CD8-positive, alpha-beta memory T cell (primary cell): ENCODE results near the gene HMOX1. TPM values are rescaled to one million over a fixed set of nuclear protein-coding genes. Genes with fewer than 3 reads are reported as not detected.

ENCODE experiments used
- CTCF ChIA-PET: fragments of 350-600 bp; sonication (Branson Sonifier 250); formaldehyde crosslinking; loops from one replicate; lab custom pipeline; 2021; ENCODE audit warnings: antibody characterized with exemption; lab: Charles Lee
- POLR2A ChIA-PET: fragments of 350-600 bp; sonication (Branson Sonifier 250); formaldehyde crosslinking; loops from one replicate; lab custom pipeline; 2021; ENCODE audit warnings: antibody characterized with exemption; lab: Charles Lee
- DNase-seq, 5 donors: peaks; one replicate each; pipeline versions ENCODE4 v3.0.0 to v3.0.0-alpha.2; 2020 to 2022; ENCODE audit warnings: mixed read lengths in 1 of 5
- H3K27ac ChIP-seq: one replicate; pipeline ENCODE4 v1.7.0; 2013; ENCODE audit warnings: low read depth, mild to moderate bottlenecking, low read length, moderate library complexity
- H3K27me3 ChIP-seq: 2 replicates; pipeline ENCODE4 v1.7.0; 2013; ENCODE audit warnings: low read length, mild to moderate bottlenecking; ENCODE audit not compliant: insufficient read depth, poor library complexity, severe bottlenecking
- H3K36me3 ChIP-seq: 2 replicates; pipeline ENCODE4 v1.7.0; 2013; ENCODE audit warnings: mild to moderate bottlenecking, low read length, moderate library complexity; ENCODE audit not compliant: insufficient read depth
- H3K4me1 ChIP-seq: 2 replicates; pipeline ENCODE4 v1.7.0; 2013; ENCODE audit warnings: mild to moderate bottlenecking, low read length, moderate library complexity; ENCODE audit not compliant: insufficient read depth
- H3K4me3 ChIP-seq: 2 replicates; pipeline ENCODE4 v1.7.0; 2013; ENCODE audit warnings: mild to moderate bottlenecking, low read length
- H3K9me3 ChIP-seq: 2 replicates; pipeline ENCODE4 v1.7.0; 2013; ENCODE audit warnings: mild to moderate bottlenecking, low read length
- H3K27ac Mint-ChIP-seq, 8 donors: one replicate each; pipeline ENCODE4 v1.8.0; 2020 to 2021; ENCODE audit warnings: mixed read lengths in 8 of 8, mild to moderate bottlenecking in 6 of 8, inconsistent platforms in 3 of 8, moderate library complexity in 3 of 8
- H3K27me3 Mint-ChIP-seq, 2 donors: one replicate each; pipeline ENCODE4 v1.8.0; 2020 to 2021; ENCODE audit warnings: mixed read lengths in 2 of 2, mild to moderate bottlenecking in 1 of 2, moderate library complexity in 1 of 2
- H3K36me3 Mint-ChIP-seq, 3 donors: one replicate each; pipeline ENCODE4 v1.8.0; 2020 to 2021; ENCODE audit warnings: mixed read lengths in 3 of 3, inconsistent platforms in 1 of 3, mild to moderate bottlenecking in 1 of 3
- H3K4me1 Mint-ChIP-seq, 3 donors: one replicate each; pipeline ENCODE4 v1.8.0; 2020 to 2021; ENCODE audit warnings: mixed read lengths in 3 of 3, inconsistent platforms in 1 of 3, mild to moderate bottlenecking in 1 of 3
- H3K4me3 Mint-ChIP-seq, 7 donors: one replicate each; pipeline ENCODE4 v1.8.0; 2020 to 2021; ENCODE audit warnings: mixed read lengths in 7 of 7, mild to moderate bottlenecking in 6 of 7, moderate library complexity in 4 of 7, inconsistent platforms in 2 of 7
- H3K9me3 Mint-ChIP-seq, 5 donors: one replicate each; pipeline ENCODE4 v1.8.0; 2020 to 2022; ENCODE audit warnings: mixed read lengths in 5 of 5, mild to moderate bottlenecking in 3 of 5, moderate library complexity in 2 of 5, inconsistent platforms in 1 of 5
- polyA plus RNA-seq: library from polyadenylated mRNA; unstranded; fragments of 300-500 nt; fragmentation: Illumina TruSeq; gene quantifications from one replicate; pipeline ENCODE4 v1.2.3, GENCODE V29; 2021
- total RNA-seq, 2 experiments: library from RNA; stranded (reverse); gene quantifications; one replicate each; pipeline ENCODE4 v1.2.3, GENCODE V29; 2021

Gene HMOX1
- total and polyA plus RNA-seq, 3 experiments from 2014 or later, result 0.25 to 5.6 (median 5.1) TPM

- no peak for DNase-seq
- Histone ChIP-seq H3K4me3 (no peak overlapping the region), H3K36me3 (no peaks in the 10 kb centered on the region), H3K27ac (no peak overlapping the region), H3K4me1 (no peaks in the 10 kb centered on the region), H3K27me3 (no peaks in the 10 kb centered on the region), H3K9me3 (no peaks in the 10 kb centered on the region)
- peaks cover 0 to 8% (median 7%) of the 10 kb centered on the region in 3 donors for H3K36me3 Mint-ChIP-seq
- peaks cover 0 to 6% (median 0%) of the 10 kb centered on the region in 3 donors for H3K4me1 Mint-ChIP-seq
- no peak overlapping the region for H3K4me3 Mint-ChIP-seq
- POLR2A ChIA-PET, result no interaction called here
- H3K9me3 Mint-ChIP-seq, result no peaks in the 10 kb centered on the region
- H3K27ac Mint-ChIP-seq, result peak overlapping the region in 1 of 8 donors; percentile 6
- CTCF ChIA-PET, result no interaction called here
- H3K27me3 Mint-ChIP-seq, result no peaks in the 10 kb centered on the region
Observed at GRCh38 chr22:35443338-35443737, 62.4 kb downstream of the HMOX1 start.

Other genes starting within 250 kb of the HMOX1 start
- gene HMGXB4, start 123.6 kb upstream of the HMOX1 start, total RNA-seq, result 10 to 100 TPM; 35.4 to 35.9 TPM
- gene HMGXB4, start 123.6 kb upstream of the HMOX1 start, polyA plus RNA-seq, result 13.7 TPM
- 10 to 100 TPM; 15.1 to 17.0 TPM for gene TOM1, start 81.2 kb upstream of the HMOX1 start, total RNA-seq
- 34.5 TPM for gene TOM1, start 81.2 kb upstream of the HMOX1 start, polyA plus RNA-seq
- 100 to 1,000 TPM; 287 to 300 TPM for gene MCM5, start 19.0 kb downstream of the HMOX1 start, total RNA-seq
- 28.4 TPM for gene MCM5, start 19.0 kb downstream of the HMOX1 start, polyA plus RNA-seq
- gene RASD2, start 159.7 kb downstream of the HMOX1 start, total RNA-seq, result under 1 TPM; 0.09 to 0.24 TPM
- not detected for gene RASD2, start 159.7 kb downstream of the HMOX1 start, polyA plus RNA-seq
- gene MB, start 236.2 kb downstream of the HMOX1 start, total RNA-seq, result 1 to 10 TPM; 2.5 to 2.7 TPM
- gene MB, start 236.2 kb downstream of the HMOX1 start, polyA plus RNA-seq, result not detected